ENCODE measurements around the gene RFTN1.

Gene RFTN1

GRCh38 chr3:16437640-16438039 lies 75.9 kb downstream of the RFTN1 start:
- DNase-seq (ENCODE audit: low read depth in 2 of 2) = no peak

DNA sequence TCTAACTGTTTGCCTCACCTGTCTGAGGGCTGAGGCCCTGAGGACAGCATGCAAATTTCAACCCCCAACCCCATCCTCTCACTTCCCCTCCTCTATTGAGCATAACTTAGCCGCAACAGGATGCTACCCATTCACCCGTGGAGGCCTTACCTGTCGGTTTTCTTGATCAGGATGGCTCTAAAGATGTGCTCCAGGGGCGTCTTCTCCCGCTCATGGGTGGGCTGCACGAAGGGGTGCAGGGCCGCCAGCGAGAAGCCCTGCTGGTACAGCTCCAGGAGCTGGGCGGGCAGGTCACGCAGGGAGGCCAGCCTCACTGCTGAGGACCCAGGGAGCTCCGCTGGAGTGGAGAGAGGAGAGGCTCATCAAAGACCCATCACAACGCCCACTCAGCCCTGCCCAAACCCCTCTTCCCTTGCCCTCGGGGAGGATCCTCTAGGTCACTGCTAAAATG lies 79.8 kb downstream of the RFTN1 start:
- DNase-seq (ENCODE audit: low read depth in 2 of 2) = no peak

DNA sequence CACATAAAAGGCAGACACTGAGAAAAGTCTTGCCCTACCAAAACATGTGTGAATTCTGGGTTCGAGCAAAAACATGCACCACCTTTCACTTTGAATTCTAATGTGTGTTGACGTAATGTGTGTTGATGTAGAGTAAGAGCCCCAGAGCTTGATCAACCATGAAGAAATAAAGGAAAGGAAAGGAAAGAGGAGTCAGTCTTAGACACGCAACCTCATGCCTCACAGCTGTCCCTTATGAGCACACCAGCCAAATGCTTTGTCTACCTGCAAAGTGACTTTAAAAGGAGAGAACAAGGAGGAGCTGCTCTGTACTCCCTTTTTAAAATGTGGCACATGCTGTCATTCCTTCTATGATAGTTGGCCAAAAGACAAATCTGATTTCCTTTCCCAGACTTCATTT lies 80.8 kb downstream of the RFTN1 start:
- no peak for DNase-seq (ENCODE audit: low read depth in 2 of 2)

DNA sequence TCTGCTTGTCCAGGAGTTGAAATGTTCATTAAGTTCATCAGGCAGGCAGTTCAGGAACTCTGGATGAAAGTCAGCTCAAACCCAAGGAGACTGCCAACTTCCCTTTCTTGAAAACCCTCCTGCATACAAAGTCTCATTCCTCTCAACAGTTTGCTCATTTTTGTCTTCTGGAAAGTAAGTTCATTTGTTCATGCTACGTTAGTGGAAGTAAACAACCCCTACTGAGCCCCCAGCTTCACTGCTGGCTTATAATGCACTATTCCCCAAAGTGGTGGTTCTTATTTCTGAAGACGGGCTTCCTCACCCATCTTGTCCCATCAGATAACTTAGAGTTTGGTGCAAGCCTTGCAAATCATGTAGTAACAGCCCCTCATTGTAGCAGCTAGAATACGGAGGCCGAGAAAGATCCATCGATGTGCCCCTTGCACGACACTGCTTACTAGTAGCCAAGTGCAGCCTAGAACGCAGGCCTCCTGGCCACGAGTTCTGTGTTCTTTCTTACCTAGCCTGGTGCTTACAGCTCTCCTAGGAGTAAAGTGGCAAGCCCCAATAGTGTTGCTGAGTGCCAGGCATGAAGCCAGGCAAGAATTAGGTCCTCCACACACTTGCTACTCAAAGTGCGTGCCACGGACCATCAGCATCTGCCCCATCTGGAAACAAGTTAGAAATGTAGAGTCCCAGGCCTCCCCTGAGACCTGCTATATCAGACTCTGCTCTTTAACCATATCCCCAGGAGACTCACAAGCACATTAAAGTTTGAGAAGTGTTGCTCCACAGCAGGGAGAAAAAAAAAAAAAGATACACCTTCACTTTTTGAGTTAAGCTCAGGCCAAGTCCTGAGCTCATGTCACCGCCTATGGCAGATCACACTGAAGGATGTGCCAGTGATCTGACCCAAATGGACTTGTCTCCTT lies 82.5 kb downstream of the RFTN1 start:
- DNase-seq (ENCODE audit: low read depth in 2 of 2) = no peak

GRCh38 chr3:16429086-16429485 lies 84.4 kb downstream of the RFTN1 start:
- no peak for DNase-seq (ENCODE audit: low read depth in 2 of 2)

DNA sequence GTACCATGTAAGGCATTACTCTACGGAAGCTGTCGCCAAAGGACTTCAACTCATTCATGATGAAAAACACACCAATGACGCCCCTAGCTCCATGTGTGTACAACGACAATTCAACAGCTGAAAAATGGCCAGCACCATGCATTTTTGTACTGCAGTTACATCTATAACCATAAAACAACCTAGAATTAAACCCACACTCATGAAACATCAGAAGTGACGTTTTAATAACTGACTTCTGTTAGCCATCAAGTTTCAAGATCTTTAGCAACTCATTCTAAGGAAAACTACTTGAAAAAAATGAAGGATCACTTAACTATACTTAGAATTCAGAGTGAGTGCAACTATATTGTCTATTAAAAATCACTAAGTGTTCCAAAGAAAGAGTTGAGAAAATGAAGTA lies 84.9 kb downstream of the RFTN1 start:
- DNase-seq (ENCODE audit: low read depth in 2 of 2) = no peak

DNA sequence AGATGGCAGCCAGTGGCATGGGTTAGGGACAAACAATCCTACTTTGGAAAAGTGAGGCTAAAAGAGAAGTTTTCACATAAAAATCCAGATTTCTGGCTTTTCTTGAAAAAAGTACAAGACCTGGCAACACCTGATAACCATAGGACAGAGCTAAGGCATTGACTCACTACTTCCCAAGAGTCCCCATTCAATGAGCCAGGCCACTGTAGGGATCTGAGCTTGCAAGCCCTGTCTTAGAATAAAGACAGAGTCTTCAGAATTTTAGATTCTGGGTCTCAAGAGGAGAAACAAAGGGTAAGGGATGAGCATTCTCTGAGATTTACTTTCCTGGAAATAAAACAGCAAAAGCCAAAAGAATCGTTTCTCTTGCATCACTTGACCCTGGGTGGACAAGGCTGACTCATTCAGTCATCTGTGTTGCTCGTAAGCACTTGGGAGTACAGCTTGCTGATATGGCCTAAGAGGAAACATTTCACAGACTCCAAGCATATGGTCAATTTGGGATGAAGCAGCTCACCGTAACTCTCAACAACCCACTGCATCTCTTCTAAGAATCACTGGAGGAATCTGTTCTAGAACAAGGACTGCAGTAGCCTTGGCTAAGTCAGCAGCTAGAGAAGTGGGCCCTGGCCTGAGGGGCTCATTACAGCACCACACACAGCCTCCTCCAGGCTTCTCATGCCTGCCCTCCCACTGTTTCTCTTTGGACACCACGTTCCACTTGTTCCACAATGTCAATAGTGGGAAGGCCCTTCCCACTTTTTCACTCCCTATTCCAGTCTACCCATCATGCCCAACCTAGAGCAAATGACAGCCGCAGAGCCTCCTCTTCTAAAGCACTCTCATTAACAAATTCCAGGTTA lies 86.2 kb downstream of the RFTN1 start:
- DNase-seq (ENCODE audit: low read depth in 2 of 2) = no peak

DNA sequence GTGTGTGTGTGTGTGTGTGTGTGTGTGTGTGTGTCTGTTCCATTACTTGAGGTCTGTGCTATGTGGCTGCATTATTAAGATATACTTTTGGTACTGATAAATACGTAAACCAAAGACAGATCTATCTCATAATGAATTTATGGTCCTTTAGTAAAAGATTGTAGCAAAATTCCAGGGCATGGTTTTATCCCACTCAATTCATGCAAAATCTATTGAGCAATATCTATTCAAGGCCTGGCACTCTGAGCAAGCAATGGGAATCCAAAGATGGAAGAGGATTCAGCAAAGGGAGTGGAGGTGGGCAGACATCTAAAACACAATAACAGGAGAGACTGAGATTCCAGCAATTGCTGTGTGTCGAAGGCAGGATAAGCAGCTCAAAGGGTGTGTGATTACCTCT lies 86.8 kb downstream of the RFTN1 start:
- DNase-seq (ENCODE audit: low read depth in 2 of 2) = no peak

GRCh38 chr3:16426029-16426400 lies 87.5 kb downstream of the RFTN1 start:
- no peak for DNase-seq (ENCODE audit: low read depth in 2 of 2)

- DNase-seq (ENCODE audit: low read depth in 2 of 2) = no peak
Observed at GRCh38 chr3:16425398-16426028, 88.0 kb downstream of the RFTN1 start.

DNA sequence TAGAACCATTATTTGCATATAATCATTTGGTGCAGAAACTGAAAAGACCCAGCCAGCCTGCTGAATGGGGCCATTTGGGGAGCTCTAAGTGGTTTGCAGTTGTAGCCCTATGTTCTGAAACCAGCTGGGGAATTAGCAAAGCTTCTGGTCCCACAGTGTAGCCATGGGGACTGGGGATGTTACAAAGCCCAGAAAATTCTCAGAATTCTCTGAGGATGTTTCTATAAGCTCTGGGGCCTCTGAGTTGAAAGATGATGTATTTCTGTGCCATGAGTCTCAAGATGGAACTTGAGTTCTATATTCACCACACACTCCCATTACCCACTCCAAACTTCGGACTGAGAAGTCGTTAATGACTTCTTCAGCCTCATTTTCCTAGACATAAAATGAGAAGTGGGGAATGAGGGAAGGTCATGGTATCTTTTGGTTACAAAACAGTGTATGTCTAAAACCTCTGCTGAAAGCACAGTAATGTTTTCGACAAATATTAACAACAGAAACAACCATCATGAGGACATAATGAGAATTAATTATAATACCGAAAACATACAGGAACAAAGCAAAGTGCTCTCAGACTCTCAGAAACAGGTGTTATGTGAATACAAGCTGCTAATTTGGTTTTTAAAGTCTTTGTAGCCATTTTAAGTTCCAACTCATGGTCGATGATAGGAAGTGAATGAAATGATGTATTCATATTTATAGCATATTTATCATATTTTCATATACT lies 89.4 kb downstream of the RFTN1 start:
- no peak for DNase-seq (ENCODE audit: low read depth in 2 of 2)

DNA sequence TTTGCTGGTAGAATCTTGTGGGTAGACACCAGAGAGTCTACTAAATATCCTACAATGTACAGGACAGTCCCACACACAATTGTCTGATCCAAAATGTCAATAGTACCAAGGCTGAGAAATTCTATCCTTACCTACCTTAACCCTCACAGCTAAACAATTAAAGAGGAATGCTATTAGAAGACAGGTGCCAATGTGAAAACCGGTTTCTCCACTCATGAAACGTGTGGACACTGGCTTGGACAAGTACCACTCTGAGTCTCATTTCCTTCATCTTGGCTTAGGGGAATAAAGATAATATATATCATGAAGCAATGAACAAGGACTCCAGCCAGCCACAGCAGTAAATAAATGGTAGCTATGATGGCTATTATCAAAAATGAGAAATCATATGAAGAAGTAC lies 90.2 kb downstream of the RFTN1 start:
- no peak for DNase-seq (ENCODE audit: low read depth in 2 of 2)

GRCh38 chr3:16419640-16420241 lies 93.8 kb downstream of the RFTN1 start:
- DNase-seq (ENCODE audit: low read depth in 2 of 2) = no peak

DNA sequence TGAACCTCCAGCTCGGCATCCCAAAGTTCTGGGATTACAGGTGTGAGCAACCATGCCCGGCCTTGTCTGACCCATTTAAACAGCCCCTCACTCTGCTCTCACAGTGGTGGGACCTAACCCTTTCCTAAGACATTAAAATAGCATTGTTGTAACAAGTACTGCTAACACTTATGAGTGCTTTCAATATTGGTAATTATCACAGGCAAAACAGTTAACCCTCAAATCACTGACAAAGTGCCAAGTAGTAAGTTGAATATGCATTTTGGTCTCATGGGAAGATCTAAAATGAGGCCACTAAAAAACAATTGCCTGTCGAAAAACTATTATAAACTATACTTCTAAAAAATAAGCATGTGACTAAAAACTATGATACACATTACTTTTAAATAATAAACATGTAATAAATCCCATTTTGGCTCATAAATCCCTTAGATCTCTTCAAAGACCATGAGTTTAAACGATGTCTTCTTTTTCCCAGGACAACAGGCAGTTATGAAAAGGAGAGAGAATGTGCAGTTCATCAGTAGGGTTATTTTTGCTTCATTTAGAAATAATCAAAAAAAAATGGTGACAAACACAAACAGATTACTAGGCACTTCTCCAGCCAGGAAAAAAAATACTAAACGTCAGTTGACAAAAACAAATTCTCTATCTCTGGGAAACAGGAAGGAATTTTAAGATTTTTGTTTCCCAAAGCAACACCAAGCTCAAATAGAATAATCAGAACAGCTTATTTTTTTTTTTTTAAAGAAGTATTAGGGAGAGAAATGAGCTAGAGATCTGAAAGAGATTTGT lies 95.4 kb downstream of the RFTN1 start:
- no peak for DNase-seq (ENCODE audit: low read depth in 2 of 2)

- DNase-seq (ENCODE audit: low read depth in 2 of 2) = no peak
Observed at GRCh38 chr3:16415911-16416476, 97.5 kb downstream of the RFTN1 start.

- no peak for DNase-seq (ENCODE audit: low read depth in 2 of 2)
Observed at GRCh38 chr3:16413321-16413720, 100.2 kb downstream of the RFTN1 start.

DNA sequence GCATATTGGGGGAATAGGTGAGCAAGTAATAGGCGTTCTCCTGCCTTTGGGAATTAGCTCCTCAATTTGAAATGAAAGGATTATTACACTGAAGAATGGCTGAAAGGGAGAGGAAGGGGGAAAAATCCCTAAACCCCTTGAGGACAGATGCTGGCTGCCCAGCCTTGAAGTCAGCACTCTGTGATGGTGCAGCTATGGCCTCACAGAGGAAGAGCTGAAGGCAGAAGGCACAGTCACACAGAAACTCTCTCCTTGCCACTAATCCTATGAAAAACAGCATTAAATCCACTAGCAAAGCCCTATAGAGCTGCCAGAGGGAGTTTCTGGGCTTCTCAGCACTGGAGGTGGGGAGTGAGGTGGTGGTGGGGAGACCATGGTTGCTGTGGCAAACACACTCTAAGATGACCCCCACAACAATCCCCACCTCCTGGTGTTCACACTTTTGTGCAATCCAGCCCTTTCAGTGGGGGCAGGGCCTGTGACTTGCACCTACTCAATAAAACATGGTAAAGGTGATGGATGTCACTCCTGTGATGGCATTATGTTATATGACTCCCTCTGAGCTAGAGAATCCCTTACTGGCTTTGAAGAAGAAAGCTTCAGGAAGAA lies 101.2 kb downstream of the RFTN1 start:
- no peak for DNase-seq (ENCODE audit: low read depth in 2 of 2)

- no peak for DNase-seq (ENCODE audit: low read depth in 2 of 2)
Observed at GRCh38 chr3:16411441-16411840, 102.1 kb downstream of the RFTN1 start.

GRCh38 chr3:16410659-16411058 lies 102.8 kb downstream of the RFTN1 start:
- DNase-seq (ENCODE audit: low read depth in 2 of 2) = no peak

DNA sequence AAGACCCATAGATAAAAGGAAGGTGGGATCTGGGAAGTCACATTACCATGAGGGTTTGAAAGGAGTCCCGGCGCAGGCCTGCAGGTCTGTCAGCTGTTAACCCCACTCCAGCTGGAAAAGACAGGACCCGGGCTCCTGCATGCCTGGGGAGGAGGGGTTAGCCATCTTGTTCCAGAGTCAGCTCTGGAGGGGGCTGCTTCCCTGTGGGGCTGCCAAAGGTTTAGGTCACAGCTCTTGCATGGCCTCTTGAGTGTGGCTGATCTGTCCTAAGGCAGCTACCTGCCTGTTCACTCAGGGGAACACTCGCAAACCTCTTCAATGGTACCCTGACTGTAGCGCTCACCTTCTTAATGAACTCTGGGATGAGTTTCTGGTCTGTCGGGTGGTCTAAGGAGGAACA lies 104.5 kb downstream of the RFTN1 start:
- DNase-seq (ENCODE audit: low read depth in 2 of 2) = no peak
